Measurements from ENCODE around the gene RNF181. TPM values are rescaled to one million over a fixed set of nuclear protein-coding genes. Genes with fewer than 3 reads are reported as not detected.
A peak's percentile ranks its signal among the peaks of the same experiment; 100 is the strongest.

The RNF181 gene
- total and polyA plus RNA-seq, 2 of the 13 experiments (the other 11 are each of a cell fraction or from before 2014, with no cell fraction given), result 224 to 578 TPM

DNA sequence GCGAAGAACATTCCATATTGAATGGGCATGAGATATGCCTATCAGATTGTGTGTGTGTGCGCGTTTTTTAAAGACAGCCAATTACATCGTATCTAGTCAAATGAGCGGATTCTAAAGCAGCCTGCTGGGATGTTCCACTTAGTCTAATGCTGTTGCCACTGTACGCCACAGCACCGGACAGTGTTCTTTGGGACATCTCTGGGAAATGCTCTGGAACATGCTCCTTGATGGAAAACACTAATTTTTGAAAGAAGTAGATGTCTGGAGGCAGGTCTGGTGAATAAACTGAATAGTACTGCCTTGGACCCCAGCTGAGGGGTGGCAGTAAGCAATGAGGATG is 10.5 kb downstream of the RNF181 start (continued):
- TF ChIP-seq ZNF337 (CRISPR knock-in tag; IDR thresholded peaks at IDR 0.05; ENCODE audit: borderline replicate concordance, low read depth) (no peak), PHF5A (CRISPR knock-in tag; IDR thresholded peaks at IDR 0.05; ENCODE audit: low read depth, unreplicated experiment) (no peak), SIX1 (CRISPR knock-in tag; IDR thresholded peaks at IDR 0.05; ENCODE audit: borderline replicate concordance) (no peak), THYN1 (CRISPR knock-in tag; IDR thresholded peaks at IDR 0.05; ENCODE audit: borderline replicate concordance, low read depth) (no peak), POLR2G (IDR thresholded peaks at IDR 0.05; ENCODE audit: low read depth, low read length) (peak; percentile 52; the same call in 1 of the 2 replicates), HOXA5 (CRISPR knock-in tag; IDR thresholded peaks at IDR 0.05) (no peak), SNAPC2 (CRISPR knock-in tag; IDR thresholded peaks at IDR 0.05) (no peak), MXD4 (CRISPR knock-in tag; IDR thresholded peaks at IDR 0.05) (no peak), HOXA9 (CRISPR knock-in tag; IDR thresholded peaks at IDR 0.05; ENCODE audit: borderline replicate concordance) (no peak), ZNF891 (CRISPR knock-in tag; IDR thresholded peaks at IDR 0.05) (no peak), RBM22 (optimal IDR thresholded peaks at IDR 0.05; ENCODE audit: low read length) (peak; percentile 80)
- TF ChIP-seq, protein P1, sequence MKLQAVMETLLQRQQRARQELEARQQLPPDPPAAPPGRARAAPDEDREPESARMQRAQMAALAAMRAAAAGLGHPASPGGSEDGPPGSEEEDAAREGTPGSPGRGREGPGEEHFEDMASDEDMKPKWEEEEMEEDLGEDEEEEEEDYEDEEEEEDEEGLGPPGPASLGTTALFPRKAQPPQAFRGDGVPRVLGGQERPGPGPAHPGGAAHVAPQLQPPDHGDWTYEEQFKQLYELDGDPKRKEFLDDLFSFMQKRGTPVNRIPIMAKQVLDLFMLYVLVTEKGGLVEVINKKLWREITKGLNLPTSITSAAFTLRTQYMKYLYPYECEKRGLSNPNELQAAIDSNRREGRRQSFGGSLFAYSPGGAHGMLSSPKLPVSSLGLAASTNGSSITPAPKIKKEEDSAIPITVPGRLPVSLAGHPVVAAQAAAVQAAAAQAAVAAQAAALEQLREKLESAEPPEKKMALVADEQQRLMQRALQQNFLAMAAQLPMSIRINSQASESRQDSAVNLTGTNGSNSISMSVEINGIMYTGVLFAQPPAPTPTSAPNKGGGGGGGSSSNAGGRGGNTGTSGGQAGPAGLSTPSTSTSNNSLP (IDR thresholded peaks at IDR 0.05; ENCODE audit: low read depth, low read length), result no peak
- TF ChIP-seq, protein P2, sequence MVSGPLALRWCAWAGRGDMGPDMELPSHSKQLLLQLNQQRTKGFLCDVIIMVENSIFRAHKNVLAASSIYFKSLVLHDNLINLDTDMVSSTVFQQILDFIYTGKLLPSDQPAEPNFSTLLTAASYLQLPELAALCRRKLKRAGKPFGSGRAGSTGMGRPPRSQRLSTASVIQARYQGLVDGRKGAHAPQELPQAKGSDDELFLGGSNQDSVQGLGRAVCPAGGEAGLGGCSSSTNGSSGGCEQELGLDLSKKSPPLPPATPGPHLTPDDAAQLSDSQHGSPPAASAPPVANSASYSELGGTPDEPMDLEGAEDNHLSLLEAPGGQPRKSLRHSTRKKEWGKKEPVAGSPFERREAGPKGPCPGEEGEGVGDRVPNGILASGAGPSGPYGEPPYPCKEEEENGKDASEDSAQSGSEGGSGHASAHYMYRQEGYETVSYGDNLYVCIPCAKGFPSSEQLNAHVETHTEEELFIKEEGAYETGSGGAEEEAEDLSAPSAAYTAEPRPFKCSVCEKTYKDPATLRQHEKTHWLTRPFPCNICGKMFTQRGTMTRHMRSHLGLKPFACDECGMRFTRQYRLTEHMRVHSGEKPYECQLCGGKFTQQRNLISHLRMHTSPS (CRISPR knock-in tag; IDR thresholded peaks at IDR 0.05; ENCODE audit: low read depth), result no peak
- TF ChIP-seq, protein P3, sequence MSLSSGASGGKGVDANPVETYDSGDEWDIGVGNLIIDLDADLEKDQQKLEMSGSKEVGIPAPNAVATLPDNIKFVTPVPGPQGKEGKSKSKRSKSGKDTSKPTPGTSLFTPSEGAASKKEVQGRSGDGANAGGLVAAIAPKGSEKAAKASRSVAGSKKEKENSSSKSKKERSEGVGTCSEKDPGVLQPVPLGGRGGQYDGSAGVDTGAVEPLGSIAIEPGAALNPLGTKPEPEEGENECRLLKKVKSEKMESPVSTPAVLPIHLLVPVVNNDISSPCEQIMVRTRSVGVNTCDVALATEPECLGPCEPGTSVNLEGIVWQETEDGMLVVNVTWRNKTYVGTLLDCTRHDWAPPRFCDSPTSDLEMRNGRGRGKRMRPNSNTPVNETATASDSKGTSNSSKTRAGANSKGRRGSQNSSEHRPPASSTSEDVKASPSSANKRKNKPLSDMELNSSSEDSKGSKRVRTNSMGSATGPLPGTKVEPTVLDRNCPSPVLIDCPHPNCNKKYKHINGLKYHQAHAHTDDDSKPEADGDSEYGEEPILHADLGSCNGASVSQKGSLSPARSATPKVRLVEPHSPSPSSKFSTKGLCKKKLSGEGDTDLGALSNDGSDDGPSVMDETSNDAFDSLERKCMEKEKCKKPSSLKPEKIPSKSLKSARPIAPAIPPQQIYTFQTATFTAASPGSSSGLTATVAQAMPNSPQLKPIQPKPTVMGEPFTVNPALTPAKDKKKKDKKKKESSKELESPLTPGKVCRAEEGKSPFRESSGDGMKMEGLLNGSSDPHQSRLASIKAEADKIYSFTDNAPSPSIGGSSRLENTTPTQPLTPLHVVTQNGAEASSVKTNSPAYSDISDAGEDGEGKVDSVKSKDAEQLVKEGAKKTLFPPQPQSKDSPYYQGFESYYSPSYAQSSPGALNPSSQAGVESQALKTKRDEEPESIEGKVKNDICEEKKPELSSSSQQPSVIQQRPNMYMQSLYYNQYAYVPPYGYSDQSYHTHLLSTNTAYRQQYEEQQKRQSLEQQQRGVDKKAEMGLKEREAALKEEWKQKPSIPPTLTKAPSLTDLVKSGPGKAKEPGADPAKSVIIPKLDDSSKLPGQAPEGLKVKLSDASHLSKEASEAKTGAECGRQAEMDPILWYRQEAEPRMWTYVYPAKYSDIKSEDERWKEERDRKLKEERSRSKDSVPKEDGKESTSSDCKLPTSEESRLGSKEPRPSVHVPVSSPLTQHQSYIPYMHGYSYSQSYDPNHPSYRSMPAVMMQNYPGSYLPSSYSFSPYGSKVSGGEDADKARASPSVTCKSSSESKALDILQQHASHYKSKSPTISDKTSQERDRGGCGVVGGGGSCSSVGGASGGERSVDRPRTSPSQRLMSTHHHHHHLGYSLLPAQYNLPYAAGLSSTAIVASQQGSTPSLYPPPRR (CRISPR knock-in tag; IDR thresholded peaks at IDR 0.05; ENCODE audit: borderline replicate concordance), result no peak
- TF ChIP-seq, protein P4, sequence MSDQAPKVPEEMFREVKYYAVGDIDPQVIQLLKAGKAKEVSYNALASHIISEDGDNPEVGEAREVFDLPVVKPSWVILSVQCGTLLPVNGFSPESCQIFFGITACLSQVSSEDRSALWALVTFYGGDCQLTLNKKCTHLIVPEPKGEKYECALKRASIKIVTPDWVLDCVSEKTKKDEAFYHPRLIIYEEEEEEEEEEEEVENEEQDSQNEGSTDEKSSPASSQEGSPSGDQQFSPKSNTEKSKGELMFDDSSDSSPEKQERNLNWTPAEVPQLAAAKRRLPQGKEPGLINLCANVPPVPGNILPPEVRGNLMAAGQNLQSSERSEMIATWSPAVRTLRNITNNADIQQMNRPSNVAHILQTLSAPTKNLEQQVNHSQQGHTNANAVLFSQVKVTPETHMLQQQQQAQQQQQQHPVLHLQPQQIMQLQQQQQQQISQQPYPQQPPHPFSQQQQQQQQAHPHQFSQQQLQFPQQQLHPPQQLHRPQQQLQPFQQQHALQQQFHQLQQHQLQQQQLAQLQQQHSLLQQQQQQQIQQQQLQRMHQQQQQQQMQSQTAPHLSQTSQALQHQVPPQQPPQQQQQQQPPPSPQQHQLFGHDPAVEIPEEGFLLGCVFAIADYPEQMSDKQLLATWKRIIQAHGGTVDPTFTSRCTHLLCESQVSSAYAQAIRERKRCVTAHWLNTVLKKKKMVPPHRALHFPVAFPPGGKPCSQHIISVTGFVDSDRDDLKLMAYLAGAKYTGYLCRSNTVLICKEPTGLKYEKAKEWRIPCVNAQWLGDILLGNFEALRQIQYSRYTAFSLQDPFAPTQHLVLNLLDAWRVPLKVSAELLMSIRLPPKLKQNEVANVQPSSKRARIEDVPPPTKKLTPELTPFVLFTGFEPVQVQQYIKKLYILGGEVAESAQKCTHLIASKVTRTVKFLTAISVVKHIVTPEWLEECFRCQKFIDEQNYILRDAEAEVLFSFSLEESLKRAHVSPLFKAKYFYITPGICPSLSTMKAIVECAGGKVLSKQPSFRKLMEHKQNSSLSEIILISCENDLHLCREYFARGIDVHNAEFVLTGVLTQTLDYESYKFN (CRISPR knock-in tag; conservative IDR thresholded peaks at IDR 0.05), result 0 out of 2 replicates have a peak, but pooled peaks have one; percentile 9
- TF ChIP-seq, protein P5, sequence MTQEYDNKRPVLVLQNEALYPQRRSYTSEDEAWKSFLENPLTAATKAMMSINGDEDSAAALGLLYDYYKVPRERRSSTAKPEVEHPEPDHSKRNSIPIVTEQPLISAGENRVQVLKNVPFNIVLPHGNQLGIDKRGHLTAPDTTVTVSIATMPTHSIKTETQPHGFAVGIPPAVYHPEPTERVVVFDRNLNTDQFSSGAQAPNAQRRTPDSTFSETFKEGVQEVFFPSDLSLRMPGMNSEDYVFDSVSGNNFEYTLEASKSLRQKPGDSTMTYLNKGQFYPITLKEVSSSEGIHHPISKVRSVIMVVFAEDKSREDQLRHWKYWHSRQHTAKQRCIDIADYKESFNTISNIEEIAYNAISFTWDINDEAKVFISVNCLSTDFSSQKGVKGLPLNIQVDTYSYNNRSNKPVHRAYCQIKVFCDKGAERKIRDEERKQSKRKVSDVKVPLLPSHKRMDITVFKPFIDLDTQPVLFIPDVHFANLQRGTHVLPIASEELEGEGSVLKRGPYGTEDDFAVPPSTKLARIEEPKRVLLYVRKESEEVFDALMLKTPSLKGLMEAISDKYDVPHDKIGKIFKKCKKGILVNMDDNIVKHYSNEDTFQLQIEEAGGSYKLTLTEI (CRISPR knock-in tag; conservative IDR thresholded peaks at IDR 0.05), result no peak
